Caco-2 (cell line): ENCODE measurements around the gene GFOD1. TPM values are rescaled to one million over a fixed set of nuclear protein-coding genes. Genes with fewer than 3 reads are reported as not detected.
"Not testable (repeated sequence)": the region's sequence is repeated elsewhere in the genome, so short reads cannot be mapped to it uniquely, and the experiment has no call there.

ENCODE experiments used
- BruUV-seq: library from RNA; stranded (reverse); fragments of 400-500 nt; replicated peaks from 2 replicates; lab custom pipeline; 2021; lab: Mats Ljungman, UMichigan
- CTCF ChIA-PET: fragments of 300-600 bp; sonication (Branson Sonifier 250); formaldehyde crosslinking; loops from one replicate; lab custom pipeline; 2022; ENCODE audit warnings: antibody characterized with exemption; lab: Charles Lee
- POLR2A ChIA-PET: fragments of 300-600 bp; sonication (Branson Sonifier 250); formaldehyde crosslinking; loops from one replicate; lab custom pipeline; 2022; ENCODE audit warnings: antibody characterized with exemption; lab: Charles Lee
- DNase-seq, 2 experiments: peaks; one replicate each; pipeline versions ENCODE4 v3.0.0 to v3.0.0-alpha.2; 2020 to 2022
- H3K27me3 ChIP-seq: replicated peaks from 2 replicates; pipeline ENCODE4 v1.6.0; 2011; ENCODE audit warnings: low read length; ENCODE audit not compliant: control insufficient read depth, insufficient read depth
- H3K36me3 ChIP-seq: 2 replicates; pipeline ENCODE4 v1.5.1; 2011; ENCODE audit warnings: low read length; ENCODE audit not compliant: control insufficient read depth, insufficient read depth
- H3K4me1 ChIP-seq: fragments of 250-450 bp; sonication (Bioruptor Pico); 2 replicates; pipeline ENCODE4 v1.5.1; 2020; ENCODE audit warnings: mild to moderate bottlenecking
- H3K4me3 ChIP-seq: 2 replicates; pipeline ENCODE4 v1.5.1; 2011; ENCODE audit warnings: low read depth, mild to moderate bottlenecking, control low read depth, low read length
- H3K9me3 ChIP-seq: fragments of 250-450 bp; sonication (Bioruptor Pico); 2 replicates; pipeline ENCODE4 v1.5.1; 2020; ENCODE audit warnings: mild to moderate bottlenecking, moderate library complexity
- H3K27ac Mint-ChIP-seq: one replicate; pipeline ENCODE4 v1.8.0; 2022; ENCODE audit warnings: mixed read lengths; ENCODE audit not compliant: unreplicated experiment
- H3K27me3 Mint-ChIP-seq: one replicate; pipeline ENCODE4 v1.8.0; 2022; ENCODE audit warnings: mixed read lengths; ENCODE audit not compliant: insufficient read depth, unreplicated experiment
- H3K36me3 Mint-ChIP-seq: one replicate; pipeline ENCODE4 v1.8.0; 2022; ENCODE audit warnings: mild to moderate bottlenecking, mixed read lengths; ENCODE audit not compliant: insufficient read depth, unreplicated experiment
- H3K4me1 Mint-ChIP-seq: one replicate; pipeline ENCODE4 v1.8.0; 2022; ENCODE audit warnings: low read depth, mixed read lengths; ENCODE audit not compliant: unreplicated experiment
- H3K4me3 Mint-ChIP-seq: one replicate; pipeline ENCODE4 v1.8.0; 2022; ENCODE audit warnings: mild to moderate bottlenecking, moderate library complexity, mixed read lengths; ENCODE audit not compliant: unreplicated experiment
- H3K9me3 Mint-ChIP-seq: one replicate; pipeline ENCODE4 v1.8.0; 2022; ENCODE audit warnings: mixed read lengths; ENCODE audit not compliant: unreplicated experiment
- CTCF ChIP-seq, 2 experiments: fragments of 200-600 bp in 1 of 2; IDR thresholded peaks; 1 replicate in 1 of 2; 2 replicates in 1 of 2; pipeline versions ENCODE4 v1.5.1 to v1.8.0; 2011 to 2022; ENCODE audit warnings: antibody characterized with exemption in 1 of 2, control low read depth in 1 of 2, inconsistent platforms in 1 of 2, low read depth in 1 of 2, low read length in 1 of 2, mild to moderate bottlenecking in 1 of 2, moderate library complexity in 1 of 2; ENCODE audit not compliant: insufficient read depth in 1 of 2, severe bottlenecking in 1 of 2, unreplicated experiment in 1 of 2
- intact Hi-C: fragments of 100-400 bp; cut with micrococcal nuclease; formaldehyde crosslinking; loops from one replicate; pipeline ENCODE4 v1.10.0; 2022; ENCODE audit not compliant: unreplicated experiment
- total RNA-seq: library from RNA; stranded (reverse); gene quantifications from 2 replicates; pipeline ENCODE4 v1.2.3, GENCODE V29; 2022

GFOD1 gene
- total RNA-seq, 1 experiment from 2014 or later = 0.84 TPM

DNA sequence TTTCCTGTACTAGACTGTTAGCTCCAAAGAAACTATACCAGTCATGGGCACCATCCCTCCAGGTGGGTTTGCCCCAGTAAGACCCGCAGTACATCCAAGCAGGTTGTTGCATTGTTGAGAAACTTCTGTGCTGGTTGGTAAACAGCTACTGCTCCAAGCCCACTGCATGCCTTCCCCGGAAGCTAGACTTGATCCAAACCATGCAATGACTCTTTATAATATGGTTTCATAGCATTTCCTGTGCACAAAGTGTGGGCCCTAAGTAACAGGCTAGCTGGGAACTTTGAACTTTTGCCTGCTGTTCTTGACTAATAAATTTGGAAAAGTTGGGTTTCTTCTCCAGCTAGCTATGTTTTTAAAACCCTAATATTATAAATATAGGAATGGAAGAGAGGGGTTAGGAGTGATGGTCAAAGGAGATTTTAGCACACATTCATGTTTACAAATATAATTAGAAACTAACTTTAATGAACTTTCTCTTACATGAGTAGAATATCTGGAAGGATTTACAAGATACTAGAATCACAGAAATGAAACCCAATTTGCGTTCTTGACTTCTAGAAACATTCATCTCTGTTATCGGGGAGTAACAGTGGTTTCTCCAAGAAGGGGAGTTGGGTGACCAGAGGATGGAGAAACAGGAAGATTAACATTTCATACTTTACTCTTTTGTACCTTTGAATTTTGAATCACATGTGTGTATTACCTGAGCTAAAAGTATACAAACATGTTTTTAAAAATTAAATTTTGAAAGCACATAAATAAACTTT, 51.7 kb downstream of the GFOD1 start:
- Histone ChIP-seq H3K36me3 (no peaks in the 10 kb centered on the region), H3K4me1 (no peaks in the 10 kb centered on the region), H3K27me3 (no peaks in the 10 kb centered on the region; the same call in 1 of the 2 replicates), H3K9me3 (no peaks in the 10 kb centered on the region), H3K4me3 (no peak overlapping the region)
- CTCF ChIA-PET = no interaction called here
- peaks cover 9% of the 10 kb centered on the region for H3K27me3 Mint-ChIP-seq
- peaks cover 10% of the 10 kb centered on the region for H3K9me3 Mint-ChIP-seq
- TF ChIP-seq CTCF (IDR thresholded peaks at IDR 0.05; ENCODE audit: insufficient read depth in 1 of 2, low read depth in 1 of 2, low read length in 1 of 2, severe bottlenecking in 1 of 2, unreplicated experiment in 1 of 2) = no peak
- H3K4me3 Mint-ChIP-seq = no peak overlapping the region
- H3K36me3 Mint-ChIP-seq = no peaks in the 10 kb centered on the region
- H3K27ac Mint-ChIP-seq = no peak overlapping the region
- intact Hi-C loops = no loop called here
- POLR2A ChIA-PET = no interaction called here
- no peak for DNase-seq
- no peaks in the 10 kb centered on the region for H3K4me1 Mint-ChIP-seq
- no TSS peak for BruUV-seq

DNA sequence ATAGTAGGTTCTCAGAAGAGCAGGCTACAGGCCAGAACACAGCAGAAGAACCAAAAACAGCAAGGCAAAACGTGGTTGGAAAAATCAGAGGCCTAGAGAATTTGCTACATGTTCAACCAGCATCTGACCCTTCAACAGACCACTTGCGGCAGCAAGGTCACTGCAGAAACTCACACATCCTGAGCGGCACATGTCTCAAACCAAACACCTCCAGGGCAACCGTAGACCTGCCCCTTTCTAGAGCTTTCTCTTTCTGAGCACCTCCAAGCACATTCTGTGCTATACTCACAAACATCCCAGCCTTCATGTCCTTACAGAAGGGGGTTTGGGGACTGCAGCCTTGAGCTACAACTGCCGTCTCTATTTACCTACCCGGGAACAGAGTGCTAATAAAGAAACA, 52.6 kb downstream of the GFOD1 start:
- peaks cover 9% of the 10 kb centered on the region for H3K27me3 Mint-ChIP-seq
- ChIA-PET CTCF (no interaction called here), POLR2A (no interaction called here)
- Histone ChIP-seq H3K27me3 (no peaks in the 10 kb centered on the region; the same call in 1 of the 2 replicates), H3K9me3 (no peaks in the 10 kb centered on the region), H3K4me3 (no peak overlapping the region), H3K36me3 (no peaks in the 10 kb centered on the region), H3K4me1 (no peaks in the 10 kb centered on the region)
- intact Hi-C loops = no loop called here
- no peaks in the 10 kb centered on the region for H3K4me1 Mint-ChIP-seq
- H3K36me3 Mint-ChIP-seq = no peaks in the 10 kb centered on the region
- peaks cover 10% of the 10 kb centered on the region for H3K9me3 Mint-ChIP-seq
- BruUV-seq = no TSS peak
- H3K4me3 Mint-ChIP-seq = no peak overlapping the region
- H3K27ac Mint-ChIP-seq = no peak overlapping the region
- TF ChIP-seq CTCF (IDR thresholded peaks at IDR 0.05; ENCODE audit: insufficient read depth in 1 of 2, low read depth in 1 of 2, low read length in 1 of 2, severe bottlenecking in 1 of 2, unreplicated experiment in 1 of 2) = no peak
- DNase-seq = no peak

GRCh38 chr6:13434135-13434775, 53.1 kb downstream of the GFOD1 start:
- H3K27me3 ChIP-seq, H3K36me3 Mint-ChIP-seq, H3K36me3 ChIP-seq, H3K4me1 Mint-ChIP-seq, H3K4me1 ChIP-seq, H3K27me3 Mint-ChIP-seq, H3K9me3 ChIP-seq, DNase-seq, BruUV-seq, CTCF ChIA-PET, H3K4me3 Mint-ChIP-seq, H3K27ac Mint-ChIP-seq, H3K4me3 ChIP-seq, intact Hi-C loops, POLR2A ChIA-PET: not testable (repeated sequence)
- H3K9me3 Mint-ChIP-seq = peaks cover 10% of the 10 kb centered on the region
